GM12878 (cell line): ENCODE measurements around the gene UBE2O. TPM values are rescaled to one million over a fixed set of nuclear protein-coding genes. Genes with fewer than 3 reads are reported as not detected.
"Not testable (repeated sequence)": the region's sequence is repeated elsewhere in the genome, so short reads cannot be mapped to it uniquely, and the experiment has no call there.

Experiments
- ATAC-seq: fragments of 200-7000 bp; cut with Tn5 transposase; 3 replicates; pipeline ENCODE4 v1.9.1; 2020; ENCODE audit warnings: mild to moderate bottlenecking, moderate library complexity
- BruUV-seq: library from RNA; stranded (reverse); fragments of 400-500 nt; replicated peaks from 2 replicates; lab custom pipeline; 2021; lab: Mats Ljungman, UMichigan
- CTCF ChIA-PET: fragments of 300-600 bp; sonication (Branson Sonifier 250); formaldehyde crosslinking; extraction: SDS; loops from one replicate; lab custom pipeline; 2021; ENCODE audit warnings: inconsistent platforms; lab: Yijun Ruan, JAX
- POLR2A ChIA-PET: fragments of 350-600 bp; formaldehyde crosslinking; extraction: SDS; loops from one replicate; lab custom pipeline; 2021; ENCODE audit warnings: inconsistent platforms; lab: Charles Lee
- RAD21 ChIA-PET: fragments of 300-600 bp; sonication (Branson Sonifier 250); formaldehyde crosslinking; loops from one replicate; lab custom pipeline; 2023; ENCODE audit warnings: antibody characterized with exemption; ENCODE audit not compliant: unreplicated experiment; lab: Charles Lee
- SMC1A ChIA-PET: fragments of 300-600 bp; sonication (Branson Sonifier 250); formaldehyde crosslinking; loops from one replicate; lab custom pipeline; 2023; ENCODE audit not compliant: unreplicated experiment, uncharacterized antibody; lab: Charles Lee
- DNase-seq: peaks from one replicate; pipeline ENCODE4 v3.0.0-alpha.2; 2011; ENCODE audit warnings: low read depth, low spot score
- FAIRE-seq: peaks from 3 replicates; lab custom pipeline; 2011; peaks lifted over from hg19 to GRCh38; lab: Jason Lieb, UNC
- H2AFZ ChIP-seq: 2 replicates; pipeline ENCODE4 v1.6.0; 2011; ENCODE audit warnings: low read depth, low read length, control low read depth; ENCODE audit not compliant: control insufficient read depth
- H3K27ac ChIP-seq: 2 replicates; pipeline ENCODE4 v1.5.1; 2011; ENCODE audit warnings: control low read depth; ENCODE audit not compliant: control insufficient read depth, insufficient read depth
- H3K27me3 ChIP-seq, 2 experiments: replicated peaks in 1 of 2; 2 replicates each; pipeline versions ENCODE4 v1.6.0 to v1.6.1; 2011; ENCODE audit warnings: low read length in 1 of 2; ENCODE audit not compliant: control insufficient read depth in 2 of 2, insufficient read depth in 2 of 2
- H3K36me3 ChIP-seq, 2 experiments: 2 replicates each; pipeline ENCODE4 v1.5.1; 2011; ENCODE audit warnings: low read length in 1 of 2; ENCODE audit not compliant: control insufficient read depth in 2 of 2, insufficient read depth in 2 of 2
- H3K4me1 ChIP-seq: 2 replicates; pipeline ENCODE4 v1.6.1; 2011; ENCODE audit warnings: mild to moderate bottlenecking, low read length, moderate library complexity, mixed read lengths; ENCODE audit not compliant: control insufficient read depth, insufficient read depth
- H3K4me2 ChIP-seq: 2 replicates; pipeline ENCODE4 v1.6.0; 2011; ENCODE audit warnings: control low read depth; ENCODE audit not compliant: control insufficient read depth, insufficient read depth
- H3K4me3 ChIP-seq: fragments of 200-600 bp; sonication (generic); 2 replicates; pipeline ENCODE4 v1.5.1; 2016
- H3K79me2 ChIP-seq: 2 replicates; pipeline ENCODE4 v1.6.0; 2011; ENCODE audit warnings: low read length; ENCODE audit not compliant: control insufficient read depth, insufficient read depth
- H3K9ac ChIP-seq: 2 replicates; pipeline ENCODE4 v1.8.0; 2011; ENCODE audit warnings: low read length, control low read depth, mixed read lengths; ENCODE audit not compliant: control insufficient read depth, insufficient read depth
- H3K9me3 ChIP-seq: replicated peaks from 3 replicates; pipeline ENCODE4 v1.5.1; 2011; ENCODE audit warnings: mild to moderate bottlenecking, low read length; ENCODE audit not compliant: control insufficient read depth, insufficient read depth
- H4K20me1 ChIP-seq: 2 replicates; pipeline ENCODE4 v1.6.0; 2011; ENCODE audit not compliant: control insufficient read depth, insufficient read depth
- ATF3 ChIP-seq: IDR thresholded peaks from 2 replicates; pipeline ENCODE4 v1.6.1; 2011; ENCODE audit warnings: low read depth, mild to moderate bottlenecking, low read length, moderate library complexity, borderline replicate concordance; ENCODE audit errors: extremely low read depth
- CHD4 ChIP-seq: fragments of 200-600 bp; sonication (generic); IDR thresholded peaks from 2 replicates; pipeline ENCODE4 v1.6.1; 2016; ENCODE audit warnings: mild to moderate bottlenecking
- GATAD2B ChIP-seq: fragments of 450-650 bp; conservative IDR thresholded peaks from 2 replicates; pipeline ENCODE4 v1.6.1; 2017; ENCODE audit warnings: low read depth, mild to moderate bottlenecking, moderate library complexity
- HDAC6 ChIP-seq: fragments of 200-600 bp; sonication (generic); IDR thresholded peaks from one replicate; pipeline ENCODE4 v1.8.0; 2017; ENCODE audit warnings: antibody characterized with exemption; ENCODE audit not compliant: unreplicated experiment
- JUND ChIP-seq: IDR thresholded peaks from 2 replicates; pipeline ENCODE4 v1.6.1; 2012; ENCODE audit warnings: low read depth, mild to moderate bottlenecking, low read length, improper control_type of control experiment, moderate library complexity
- PML ChIP-seq: IDR thresholded peaks from 2 replicates; pipeline ENCODE4 v1.6.1; 2012; ENCODE audit warnings: low read length, inconsistent platforms
- POLR2AphosphoS2 ChIP-seq: IDR thresholded peaks from 2 replicates; pipeline ENCODE4 v1.6.1; 2011; ENCODE audit warnings: low read depth, mild to moderate bottlenecking, low read length, improper control_type of control experiment, moderate library complexity
- SUPT20H ChIP-seq: IDR thresholded peaks from 2 replicates; pipeline ENCODE4 v1.6.1; 2011; ENCODE audit warnings: low read depth, mild to moderate bottlenecking, low read length, moderate library complexity, borderline replicate concordance; ENCODE audit not compliant: control insufficient read depth
- whole genome bisulfite sequencing: methylation state at CpG from one replicate; pipeline ENCODE4 v1.1.6; 2016; ENCODE audit warnings: low lambda C conversion rate; ENCODE audit not compliant: insufficient replicate concordance, insufficient coverage; ENCODE audit errors: missing lambda C conversion rate; 5-methylcytosine and 5-hydroxymethylcytosine counted together
- in situ Hi-C: fragments of 300-500 bp; cut with MboI; formaldehyde crosslinking; loops from 9 replicates; pipeline ENCODE4 v1.14.3; 2018; ENCODE audit warnings: mixed read lengths
- intact Hi-C: fragments of 100-400 bp; cut with micrococcal nuclease; formaldehyde crosslinking; loops from one replicate; pipeline ENCODE4 v1.14.2; 2022; ENCODE audit not compliant: unreplicated experiment
- polyA plus RNA-seq, 11 experiments: library from polyadenylated mRNA; depleted of rRNA in 4 of 11; unstranded in 6 of 11; stranded (reverse) in 5 of 11; fragments of >200 nt; fragmentation: Nextera tagmentation in 4 of 11; fragmentation: Illumina TruSeq in 1 of 11; extraction: Ambion mirVana in 4 of 11; extraction: Trizol in 1 of 11; gene quantifications; 1 replicate in 1 of 11; 2 replicates in 10 of 11; pipeline versions ENCODE4 v1.2.1 to v1.2.3, GENCODE V29; 2011 to 2016; ENCODE audit warnings: inconsistent platforms in 2 of 11, missing spikeins in 2 of 11, low read depth in 1 of 11
- total RNA-seq, 4 experiments: library from RNA; depleted of rRNA in 3 of 4; stranded (reverse); fragments of >200 nt in 3 of 4; fragmentation: Illumina TruSeq in 1 of 4; extraction: Trizol in 1 of 4; gene quantifications; 2 replicates each; pipeline versions ENCODE4 v1.2.1 to v1.2.3, GENCODE V29; 2013 to 2021

UBE2O gene
- total and polyA plus RNA-seq, 10 of the 15 experiments (the other 5 are each of a cell fraction or from before 2014, with no cell fraction given) = 2.1 to 39.0 (median 14.1) TPM

GRCh38 chr17:76350463-76350862 is 102.5 kb downstream of the UBE2O start:
- peaks cover 7% of the 10 kb centered on the region for H3K79me2 ChIP-seq
- ChIA-PET RAD21 (no interaction called here), CTCF (no interaction called here), POLR2A (no interaction called here), SMC1A (no interaction called here)
- no peak overlapping the region for H3K4me3 ChIP-seq
- peaks cover 4% of the 10 kb centered on the region for H3K4me1 ChIP-seq
- no peaks in the 10 kb centered on the region for H3K27me3 ChIP-seq
- in situ Hi-C loops (no loop called here), intact Hi-C loops (no loop called here)
- BruUV-seq = no TSS peak
- H3K9ac ChIP-seq = no peak overlapping the region
- no peak for ATAC-seq
- H3K36me3 ChIP-seq = peaks cover 2 to 3% of the 10 kb centered on the region in 2 experiments; a peak in 3 of 4 replicates
- H3K9me3 ChIP-seq = no peaks in the 10 kb centered on the region
- DNase-seq = no peak
- no peaks in the 10 kb centered on the region for H4K20me1 ChIP-seq
- TF ChIP-seq SUPT20H (no peak), PML (no peak), GATAD2B (no peak), CHD4 (no peak), JUND (no peak), HDAC6 (no peak), ATF3 (no peak), POLR2AphosphoS2 (no peak)
- WGBS = 99% methylated on average over 5 of the region's 5 CpGs
- H2AFZ ChIP-seq = no peak overlapping the region
- FAIRE-seq = no peak
- no peak overlapping the region for H3K27ac ChIP-seq
- no peak overlapping the region for H3K4me2 ChIP-seq

GRCh38 chr17:76346936-76347335 is 106.0 kb downstream of the UBE2O start:
- H3K27ac ChIP-seq, H3K36me3 ChIP-seq, RAD21 ChIA-PET, BruUV-seq, H3K9me3 ChIP-seq, H3K4me3 ChIP-seq, CTCF ChIA-PET, in situ Hi-C loops, intact Hi-C loops, H3K9ac ChIP-seq, H3K4me1 ChIP-seq, SMC1A ChIA-PET, POLR2A ChIA-PET, H3K79me2 ChIP-seq, H2AFZ ChIP-seq, H3K4me2 ChIP-seq, H4K20me1 ChIP-seq, DNase-seq, H3K27me3 ChIP-seq, ATAC-seq, FAIRE-seq: not testable (repeated sequence)
- 97% methylated on average over 11 of the region's 11 CpGs for WGBS
